ENCODE results near the gene PDLIM5.
"Not testable (repeated sequence)": the region's sequence is repeated elsewhere in the genome, so short reads cannot be mapped to it uniquely, and the experiment has no call there.

The PDLIM5 gene

GRCh38 chr4:94583914-94584641, 132.3 kb downstream of the PDLIM5 start:
- DNase-seq (ENCODE audit: extremely low read depth in 1 of 2, low read depth in 1 of 2) = no peak

- DNase-seq (ENCODE audit: extremely low read depth in 1 of 2, low read depth in 1 of 2) = no peak
Observed at GRCh38 chr4:94588896-94589693, 137.4 kb downstream of the PDLIM5 start.

- DNase-seq (ENCODE audit: extremely low read depth in 1 of 2, low read depth in 1 of 2) = no peak
Observed at GRCh38 chr4:94590493-94590892, 138.8 kb downstream of the PDLIM5 start.

- DNase-seq (ENCODE audit: extremely low read depth in 1 of 2, low read depth in 1 of 2) = no peak
Observed at GRCh38 chr4:94591289-94591688, 139.5 kb downstream of the PDLIM5 start.

- no peak for DNase-seq (ENCODE audit: extremely low read depth in 1 of 2, low read depth in 1 of 2)
Observed at GRCh38 chr4:94595013-94595412, 143.3 kb downstream of the PDLIM5 start.

GRCh38 chr4:94595880-94596483, 144.2 kb downstream of the PDLIM5 start:
- DNase-seq (ENCODE audit: extremely low read depth in 1 of 2, low read depth in 1 of 2) = no peak

- no peak for DNase-seq (ENCODE audit: extremely low read depth in 1 of 2, low read depth in 1 of 2)
Observed at GRCh38 chr4:94598758-94599157, 147.0 kb downstream of the PDLIM5 start.

- DNase-seq (ENCODE audit: extremely low read depth in 1 of 2, low read depth in 1 of 2) = no peak
Observed at GRCh38 chr4:94603170-94603747, 151.5 kb downstream of the PDLIM5 start.

GRCh38 chr4:94605241-94605805, 153.6 kb downstream of the PDLIM5 start:
- no peak for DNase-seq (ENCODE audit: extremely low read depth in 1 of 2, low read depth in 1 of 2)

GRCh38 chr4:94610145-94610544, 158.4 kb downstream of the PDLIM5 start:
- no peak for DNase-seq (ENCODE audit: extremely low read depth in 1 of 2, low read depth in 1 of 2)

GRCh38 chr4:94613248-94613647, 161.5 kb downstream of the PDLIM5 start:
- DNase-seq (ENCODE audit: extremely low read depth in 1 of 2, low read depth in 1 of 2) = no peak

- DNase-seq (ENCODE audit: extremely low read depth in 1 of 2, low read depth in 1 of 2) = no peak
Observed at GRCh38 chr4:94615451-94615850, 163.7 kb downstream of the PDLIM5 start.

- no peak for DNase-seq (ENCODE audit: extremely low read depth in 1 of 2, low read depth in 1 of 2)
Observed at GRCh38 chr4:94621491-94622080, 169.8 kb downstream of the PDLIM5 start.

- no peak for DNase-seq (ENCODE audit: extremely low read depth in 1 of 2, low read depth in 1 of 2)
Observed at GRCh38 chr4:94623126-94623911, 171.6 kb downstream of the PDLIM5 start.

- no peak for DNase-seq (ENCODE audit: extremely low read depth in 1 of 2, low read depth in 1 of 2)
Observed at GRCh38 chr4:94626942-94627341, 175.2 kb downstream of the PDLIM5 start.

GRCh38 chr4:94629058-94629457, 177.3 kb downstream of the PDLIM5 start:
- DNase-seq (ENCODE audit: extremely low read depth in 1 of 2, low read depth in 1 of 2) = not testable (repeated sequence)

- DNase-seq (ENCODE audit: extremely low read depth in 1 of 2, low read depth in 1 of 2) = no peak
Observed at GRCh38 chr4:94629837-94630236, 178.1 kb downstream of the PDLIM5 start.

- no peak for DNase-seq (ENCODE audit: extremely low read depth in 1 of 2, low read depth in 1 of 2)
Observed at GRCh38 chr4:94634271-94634670, 182.5 kb downstream of the PDLIM5 start.

- DNase-seq (ENCODE audit: extremely low read depth in 1 of 2, low read depth in 1 of 2) = no peak
Observed at GRCh38 chr4:94635177-94635576, 183.4 kb downstream of the PDLIM5 start.

GRCh38 chr4:94636004-94636403, 184.3 kb downstream of the PDLIM5 start:
- no peak for DNase-seq (ENCODE audit: extremely low read depth in 1 of 2, low read depth in 1 of 2)
